ENCODE data around the gene AKAP13.

The AKAP13 gene

GRCh38 chr15:85388566-85389305 is 8.3 kb downstream of the AKAP13 start:
- no peak for TF ChIP-seq CTCF (IDR thresholded peaks at IDR 0.05)

- TF ChIP-seq CTCF (IDR thresholded peaks at IDR 0.05): no peak
These were observed 8.9 kb downstream of the AKAP13 start for GRCh38 chr15:85389306-85389650.

- TF ChIP-seq CTCF (IDR thresholded peaks at IDR 0.05): no peak
These were observed 9.4 kb downstream of the AKAP13 start for GRCh38 chr15:85389772-85390171.

- TF ChIP-seq CTCF (IDR thresholded peaks at IDR 0.05): no peak
These were observed 12.8 kb downstream of the AKAP13 start for GRCh38 chr15:85393210-85393609.

- no peak for TF ChIP-seq CTCF (IDR thresholded peaks at IDR 0.05)
These were observed 14.3 kb downstream of the AKAP13 start for GRCh38 chr15:85394554-85395333.

GRCh38 chr15:85396554-85396953 is 16.2 kb downstream of the AKAP13 start:
- no peak for TF ChIP-seq CTCF (IDR thresholded peaks at IDR 0.05)

- TF ChIP-seq CTCF (IDR thresholded peaks at IDR 0.05): no peak
These were observed 16.7 kb downstream of the AKAP13 start for GRCh38 chr15:85397151-85397550.
